ENCODE results near the gene FER.

DNA sequence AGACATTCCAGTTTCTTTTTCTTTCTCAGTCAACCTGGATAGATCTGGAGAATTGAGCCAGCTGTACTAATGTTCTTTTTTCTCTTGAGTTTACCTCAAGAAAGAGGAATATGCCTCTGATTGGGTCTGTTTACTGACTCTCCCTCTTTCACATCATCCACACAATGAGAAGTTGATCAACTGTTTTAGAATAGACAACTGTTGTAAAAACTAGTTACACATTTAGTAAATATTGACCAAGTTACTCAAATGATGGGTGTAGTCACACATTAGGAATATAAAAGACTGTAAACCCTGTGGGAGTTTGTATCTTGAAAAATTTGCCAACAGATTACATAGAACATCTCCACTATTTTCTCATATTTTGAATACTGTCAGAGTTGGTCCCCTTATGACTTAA lies 330.8 kb downstream of the FER start:
- TF ChIP-seq, protein P1, sequence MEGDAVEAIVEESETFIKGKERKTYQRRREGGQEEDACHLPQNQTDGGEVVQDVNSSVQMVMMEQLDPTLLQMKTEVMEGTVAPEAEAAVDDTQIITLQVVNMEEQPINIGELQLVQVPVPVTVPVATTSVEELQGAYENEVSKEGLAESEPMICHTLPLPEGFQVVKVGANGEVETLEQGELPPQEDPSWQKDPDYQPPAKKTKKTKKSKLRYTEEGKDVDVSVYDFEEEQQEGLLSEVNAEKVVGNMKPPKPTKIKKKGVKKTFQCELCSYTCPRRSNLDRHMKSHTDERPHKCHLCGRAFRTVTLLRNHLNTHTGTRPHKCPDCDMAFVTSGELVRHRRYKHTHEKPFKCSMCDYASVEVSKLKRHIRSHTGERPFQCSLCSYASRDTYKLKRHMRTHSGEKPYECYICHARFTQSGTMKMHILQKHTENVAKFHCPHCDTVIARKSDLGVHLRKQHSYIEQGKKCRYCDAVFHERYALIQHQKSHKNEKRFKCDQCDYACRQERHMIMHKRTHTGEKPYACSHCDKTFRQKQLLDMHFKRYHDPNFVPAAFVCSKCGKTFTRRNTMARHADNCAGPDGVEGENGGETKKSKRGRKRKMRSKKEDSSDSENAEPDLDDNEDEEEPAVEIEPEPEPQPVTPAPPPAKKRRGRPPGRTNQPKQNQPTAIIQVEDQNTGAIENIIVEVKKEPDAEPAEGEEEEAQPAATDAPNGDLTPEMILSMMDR (IDR thresholded peaks at IDR 0.05) = no peak
- TF ChIP-seq POLR2A (IDR thresholded peaks at IDR 0.05) = no peak
